22Rv1 (cell line): ENCODE results near the gene PIK3AP1.

Source experiments
- CTCF ChIP-seq: fragments of 450-650 bp; IDR thresholded peaks from 2 replicates; pipeline ENCODE4 v1.5.1; 2017; ENCODE audit warnings: mild to moderate bottlenecking
- ZFX ChIP-seq: fragments of 450-650 bp; IDR thresholded peaks from 2 replicates; pipeline ENCODE4 v1.6.1; 2017; ENCODE audit warnings: antibody characterized with exemption, borderline replicate concordance

- TF ChIP-seq CTCF = no peak
- no peak for TF ChIP-seq ZFX
Observed at GRCh38 chr10:96692427-96692826, 27.9 kb downstream of the PIK3AP1 start.
